ENCODE results near the gene HDAC4.

HDAC4 gene

GRCh38 chr2:239193925-239194677 is 206.7 kb downstream of the HDAC4 start:
- DNase-seq = no peak

- DNase-seq = no peak
Observed at GRCh38 chr2:239193401-239193811, 207.4 kb downstream of the HDAC4 start.

GRCh38 chr2:239192975-239193374 is 207.8 kb downstream of the HDAC4 start:
- no peak for DNase-seq

- no peak for DNase-seq
Observed at GRCh38 chr2:239192456-239192855, 208.4 kb downstream of the HDAC4 start.

GRCh38 chr2:239190921-239191885 is 209.6 kb downstream of the HDAC4 start:
- DNase-seq = no peak

- no peak for DNase-seq
Observed at GRCh38 chr2:239190361-239190760, 210.5 kb downstream of the HDAC4 start.

GRCh38 chr2:239189711-239190131 is 211.1 kb downstream of the HDAC4 start:
- no peak for DNase-seq

- no peak for DNase-seq
Observed at GRCh38 chr2:239188536-239188935, 212.3 kb downstream of the HDAC4 start.

GRCh38 chr2:239187464-239188253 is 213.2 kb downstream of the HDAC4 start:
- DNase-seq = no peak

- DNase-seq = no peak
Observed at GRCh38 chr2:239186516-239187357, 214.1 kb downstream of the HDAC4 start.

- no peak for DNase-seq
Observed at GRCh38 chr2:239184968-239185903, 215.6 kb downstream of the HDAC4 start.

GRCh38 chr2:239184179-239184578 is 216.6 kb downstream of the HDAC4 start:
- DNase-seq = no peak

GRCh38 chr2:239182981-239183791 is 217.6 kb downstream of the HDAC4 start:
- DNase-seq = no peak

GRCh38 chr2:239181903-239182581 is 218.8 kb downstream of the HDAC4 start:
- DNase-seq = no peak

GRCh38 chr2:239181074-239181902 is 219.5 kb downstream of the HDAC4 start:
- DNase-seq = no peak

GRCh38 chr2:239180526-239181073 is 220.2 kb downstream of the HDAC4 start:
- no peak for DNase-seq

GRCh38 chr2:239179851-239180371 is 220.9 kb downstream of the HDAC4 start:
- DNase-seq = no peak

- DNase-seq = no peak
Observed at GRCh38 chr2:239178954-239179353, 221.9 kb downstream of the HDAC4 start.
